Right forelimb (tissue), 1 donor: ENCODE data around the gene MYMX.

ENCODE experiments used
- DNase-seq: peaks from one replicate; pipeline ENCODE4 v3.0.0-alpha.2; 2018

Gene MYMX

GRCh38 chr6:44253307-44254101, 36.8 kb downstream of the MYMX start:
- DNase-seq, result no peak

- DNase-seq, result no peak
Observed at GRCh38 chr6:44254191-44255104, 37.7 kb downstream of the MYMX start.

GRCh38 chr6:44255105-44255808, 38.5 kb downstream of the MYMX start:
- no peak for DNase-seq

- DNase-seq, result no peak
Observed at GRCh38 chr6:44255871-44256774, 39.4 kb downstream of the MYMX start.

GRCh38 chr6:44256775-44257024, 40.0 kb downstream of the MYMX start:
- peak; percentile 81 for DNase-seq

GRCh38 chr6:44257025-44257752, 40.5 kb downstream of the MYMX start, which contains the start of gene SLC35B2:
SLC35B2 (minus strand) TSS chr6:44257528; CDS start chr6:44257410, 118 bp downstream.
- DNase-seq, result peak; percentile 85

GRCh38 chr6:44257753-44258324, 41.1 kb downstream of the MYMX start:
- DNase-seq, result no peak

- no peak for DNase-seq
Observed at GRCh38 chr6:44258325-44258863, 41.7 kb downstream of the MYMX start.

GRCh38 chr6:44258921-44259320, 42.2 kb downstream of the MYMX start:
- DNase-seq, result no peak

- DNase-seq, result no peak
Observed at GRCh38 chr6:44260011-44260410, 43.3 kb downstream of the MYMX start.

GRCh38 chr6:44260451-44261297, 43.9 kb downstream of the MYMX start:
- DNase-seq, result no peak

GRCh38 chr6:44261581-44261980, 44.9 kb downstream of the MYMX start:
- no peak for DNase-seq

- DNase-seq, result no peak
Observed at GRCh38 chr6:44262467-44263353, 46.0 kb downstream of the MYMX start.

- DNase-seq, result no peak
Observed at GRCh38 chr6:44263354-44264100, 46.8 kb downstream of the MYMX start.

- DNase-seq, result no peak
Observed at GRCh38 chr6:44264154-44265006, 47.7 kb downstream of the MYMX start.

GRCh38 chr6:44265007-44265721, 48.4 kb downstream of the MYMX start, which contains the start of gene NFKBIE:
NFKBIE (minus strand) TSS chr6:44265551; CDS start chr6:44265346, 205 bp downstream.
- peak; percentile 96 for DNase-seq
